Mammary epithelial cell (primary cell): Measurements from ENCODE around the gene FARS2.

Experiments
- EZH2 ChIP-seq: IDR thresholded peaks from 2 replicates; pipeline ENCODE4 v1.6.1; 2012; ENCODE audit warnings: low read length, inconsistent platforms, borderline replicate concordance
- TF ChIP-seq, protein P1 (sequence below), 2 donors: IDR thresholded peaks in 1 of 2; conservative IDR thresholded peaks in 1 of 2; 2 replicates each; pipeline ENCODE4 v1.5.1; 2011 to 2012; ENCODE audit warnings: inconsistent platforms in 2 of 2, low read length in 2 of 2, mild to moderate bottlenecking in 2 of 2, control low read depth in 1 of 2, low read depth in 1 of 2; ENCODE audit not compliant: insufficient read depth in 1 of 2; ENCODE audit errors: extremely low read depth in 1 of 2

GRCh38 chr6:5287205-5287965, 26.1 kb downstream of the FARS2 start:
- TF ChIP-seq, protein P1, sequence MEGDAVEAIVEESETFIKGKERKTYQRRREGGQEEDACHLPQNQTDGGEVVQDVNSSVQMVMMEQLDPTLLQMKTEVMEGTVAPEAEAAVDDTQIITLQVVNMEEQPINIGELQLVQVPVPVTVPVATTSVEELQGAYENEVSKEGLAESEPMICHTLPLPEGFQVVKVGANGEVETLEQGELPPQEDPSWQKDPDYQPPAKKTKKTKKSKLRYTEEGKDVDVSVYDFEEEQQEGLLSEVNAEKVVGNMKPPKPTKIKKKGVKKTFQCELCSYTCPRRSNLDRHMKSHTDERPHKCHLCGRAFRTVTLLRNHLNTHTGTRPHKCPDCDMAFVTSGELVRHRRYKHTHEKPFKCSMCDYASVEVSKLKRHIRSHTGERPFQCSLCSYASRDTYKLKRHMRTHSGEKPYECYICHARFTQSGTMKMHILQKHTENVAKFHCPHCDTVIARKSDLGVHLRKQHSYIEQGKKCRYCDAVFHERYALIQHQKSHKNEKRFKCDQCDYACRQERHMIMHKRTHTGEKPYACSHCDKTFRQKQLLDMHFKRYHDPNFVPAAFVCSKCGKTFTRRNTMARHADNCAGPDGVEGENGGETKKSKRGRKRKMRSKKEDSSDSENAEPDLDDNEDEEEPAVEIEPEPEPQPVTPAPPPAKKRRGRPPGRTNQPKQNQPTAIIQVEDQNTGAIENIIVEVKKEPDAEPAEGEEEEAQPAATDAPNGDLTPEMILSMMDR (conservative IDR thresholded peaks at IDR 0.05 in 1 of 2, IDR thresholded peaks at IDR 0.05 in 1 of 2; ENCODE audit: extremely low read depth in 1 of 2, insufficient read depth in 1 of 2, low read depth in 1 of 2, low read length in 2 of 2): no peak
- TF ChIP-seq EZH2: no peak
